Measurements from ENCODE around the gene DEFB118.

- no peak for TF ChIP-seq REST (IDR thresholded peaks at IDR 0.05; ENCODE audit: unreplicated experiment)
- TF ChIP-seq CTCF (conservative IDR thresholded peaks at IDR 0.05; ENCODE audit: low read depth in 2 of 2): no peak
- no peak for TF ChIP-seq POLR2AphosphoS5 (IDR thresholded peaks at IDR 0.05; ENCODE audit: low read depth)
- TF ChIP-seq EZH2phosphoT487 (IDR thresholded peaks at IDR 0.05; ENCODE audit: unreplicated experiment): no peak
- no peak for TF ChIP-seq EZH2 (IDR thresholded peaks at IDR 0.05; ENCODE audit: low read depth, unreplicated experiment)
- no peak for TF ChIP-seq ZNF114 (CRISPR knock-in tag; IDR thresholded peaks at IDR 0.05)
Observed at GRCh38 chr20:31415653-31416052, 47.3 kb downstream of the DEFB118 start.
